Osteoblast (primary cell): ENCODE measurements around the gene OR2S2. TPM values are rescaled to one million over a fixed set of nuclear protein-coding genes. Genes with fewer than 3 reads are reported as not detected.

Source experiments
- DNase-seq: peaks from one replicate; pipeline ENCODE4 v3.0.0; 2011; ENCODE audit warnings: low spot score, mixed read lengths; ENCODE audit not compliant: insufficient read length; ENCODE audit errors: missing footprints
- H2AFZ ChIP-seq: 2 replicates; pipeline ENCODE4 v1.6.0; 2011; ENCODE audit warnings: mild to moderate bottlenecking, low read length
- H3K27ac ChIP-seq: 2 replicates; pipeline ENCODE4 v1.5.1; 2011; ENCODE audit warnings: mild to moderate bottlenecking, low read depth, low read length, moderate library complexity
- H3K27me3 ChIP-seq: 2 replicates; pipeline ENCODE4 v1.6.0; 2012; ENCODE audit warnings: mild to moderate bottlenecking, control low read depth, inconsistent platforms, low read length, moderate library complexity; ENCODE audit not compliant: insufficient read depth
- H3K36me3 ChIP-seq: 2 replicates; pipeline ENCODE4 v1.5.1; 2011; ENCODE audit warnings: mild to moderate bottlenecking, low read length, control low read depth, moderate library complexity; ENCODE audit not compliant: insufficient read depth
- H3K4me1 ChIP-seq: 2 replicates; pipeline ENCODE4 v1.5.1; 2011; ENCODE audit warnings: mild to moderate bottlenecking, low read length, control low read depth, moderate library complexity; ENCODE audit not compliant: insufficient read depth
- H3K4me2 ChIP-seq: 2 replicates; pipeline ENCODE4 v1.6.0; 2011; ENCODE audit warnings: mild to moderate bottlenecking, low read length; ENCODE audit not compliant: insufficient read depth
- H3K4me3 ChIP-seq: fragments of 200-600 bp; sonication (generic); 3 replicates; pipeline ENCODE4 v1.5.1; 2012; ENCODE audit warnings: mild to moderate bottlenecking, low read length, inconsistent platforms; ENCODE audit not compliant: insufficient read depth
- H3K79me2 ChIP-seq: 2 replicates; pipeline ENCODE4 v1.6.0; 2012; ENCODE audit warnings: mild to moderate bottlenecking, low read length, control low read depth, inconsistent platforms; ENCODE audit not compliant: insufficient read depth
- H3K9me3 ChIP-seq: 2 replicates; pipeline ENCODE4 v1.5.1; 2011; ENCODE audit warnings: low read depth, low read length, control low read depth
- H4K20me1 ChIP-seq: 2 replicates; pipeline ENCODE4 v1.6.0; 2012; ENCODE audit warnings: mild to moderate bottlenecking, low read length, control low read depth; ENCODE audit not compliant: insufficient read depth
- CTCF ChIP-seq: IDR thresholded peaks from 2 replicates; pipeline ENCODE4 v1.5.1; 2011; ENCODE audit warnings: mild to moderate bottlenecking, low read depth, low read length, moderate library complexity; ENCODE audit errors: extremely low read depth
- total RNA-seq: library from RNA; depleted of rRNA; stranded (reverse); fragments of >200 nt; gene quantifications from 2 replicates; pipeline ENCODE4 v1.2.3, GENCODE V29; 2012

OR2S2 gene
- total RNA-seq, 1 donor, result under 0.01 TPM

GRCh38 chr9:35933550-35934067, 24.3 kb downstream of the OR2S2 start:
- TF ChIP-seq CTCF, result no peak
- no peak overlapping the region for H3K4me3 ChIP-seq
- H3K4me1 ChIP-seq, result peaks cover 46% of the 10 kb centered on the region
- no peaks in the 10 kb centered on the region for H4K20me1 ChIP-seq
- no peak for DNase-seq
- peak overlapping the region; percentile 0 for H3K4me2 ChIP-seq
- no peaks in the 10 kb centered on the region for H3K36me3 ChIP-seq
- no peaks in the 10 kb centered on the region for H3K27me3 ChIP-seq
- no peaks in the 10 kb centered on the region for H3K79me2 ChIP-seq
- peak overlapping the region; percentile 32 for H2AFZ ChIP-seq
- peak overlapping the region; percentile 98 for H3K27ac ChIP-seq
- no peaks in the 10 kb centered on the region for H3K9me3 ChIP-seq

- no peaks in the 10 kb centered on the region for H3K36me3 ChIP-seq
- no peak overlapping the region for H2AFZ ChIP-seq
- TF ChIP-seq CTCF, result no peak
- DNase-seq, result no peak
- H3K9me3 ChIP-seq, result no peaks in the 10 kb centered on the region
- no peaks in the 10 kb centered on the region for H4K20me1 ChIP-seq
- no peak overlapping the region for H3K4me2 ChIP-seq
- H3K27ac ChIP-seq, result peak overlapping the region; percentile 98
- H3K4me1 ChIP-seq, result peaks cover 52% of the 10 kb centered on the region
- no peak overlapping the region for H3K4me3 ChIP-seq
- no peaks in the 10 kb centered on the region for H3K27me3 ChIP-seq
- no peaks in the 10 kb centered on the region for H3K79me2 ChIP-seq
Observed at GRCh38 chr9:35932735-35933134, 25.2 kb downstream of the OR2S2 start.

- no peaks in the 10 kb centered on the region for H4K20me1 ChIP-seq
- H3K4me1 ChIP-seq, result peaks cover 38% of the 10 kb centered on the region
- no peaks in the 10 kb centered on the region for H3K79me2 ChIP-seq
- peak overlapping the region; percentile 20 for H3K27ac ChIP-seq
- no peaks in the 10 kb centered on the region for H3K27me3 ChIP-seq
- no peak for TF ChIP-seq CTCF
- H3K4me2 ChIP-seq, result no peak overlapping the region
- peak overlapping the region; percentile 4 for H2AFZ ChIP-seq
- no peaks in the 10 kb centered on the region for H3K9me3 ChIP-seq
- H3K4me3 ChIP-seq, result no peak overlapping the region
- no peak for DNase-seq
- no peaks in the 10 kb centered on the region for H3K36me3 ChIP-seq
Observed at GRCh38 chr9:35930989-35931388, 27.0 kb downstream of the OR2S2 start.

GRCh38 chr9:35930521-35930920, 27.4 kb downstream of the OR2S2 start:
- no peak for DNase-seq
- no peak overlapping the region for H2AFZ ChIP-seq
- H3K27me3 ChIP-seq, result no peaks in the 10 kb centered on the region
- no peak overlapping the region for H3K4me2 ChIP-seq
- H4K20me1 ChIP-seq, result no peaks in the 10 kb centered on the region
- H3K27ac ChIP-seq, result no peak overlapping the region
- TF ChIP-seq CTCF, result no peak
- H3K4me1 ChIP-seq, result peaks cover 38% of the 10 kb centered on the region
- no peaks in the 10 kb centered on the region for H3K79me2 ChIP-seq
- no peaks in the 10 kb centered on the region for H3K36me3 ChIP-seq
- H3K9me3 ChIP-seq, result no peaks in the 10 kb centered on the region
- H3K4me3 ChIP-seq, result no peak overlapping the region
